A673 (cell line): Measurements from ENCODE around the gene NPAS2. TPM values are rescaled to one million over a fixed set of nuclear protein-coding genes. Genes with fewer than 3 reads are reported as not detected.

Experiments used
- BruUV-seq: library from RNA; stranded (reverse); fragments of 400-500 nt; replicated peaks from 2 replicates; lab custom pipeline; 2021; lab: Mats Ljungman, UMichigan
- CTCF ChIA-PET: fragments of 300-600 bp; sonication (Branson Sonifier 250); formaldehyde crosslinking; loops from one replicate; lab custom pipeline; 2022; ENCODE audit warnings: antibody characterized with exemption; lab: Charles Lee
- POLR2A ChIA-PET: fragments of 300-600 bp; sonication (Branson Sonifier 250); formaldehyde crosslinking; loops from one replicate; lab custom pipeline; 2022; ENCODE audit warnings: antibody characterized with exemption; ENCODE audit not compliant: low non-redundant PET; lab: Charles Lee
- DNase-seq: peaks from one replicate; pipeline ENCODE4 v3.0.0-alpha.2; 2015; ENCODE audit warnings: low spot score
- H3K27ac ChIP-seq: fragments of 200-600 bp; sonication (generic); 2 replicates; pipeline ENCODE4 v1.5.1; 2016; ENCODE audit warnings: mixed run types, low read depth, mild to moderate bottlenecking, mixed read lengths, antibody characterized with exemption, low read length; ENCODE audit not compliant: poor library complexity, severe bottlenecking
- H3K27me3 ChIP-seq: fragments of 200-600 bp; sonication (generic); replicated peaks from 2 replicates; pipeline ENCODE4 v1.6.1; 2017; ENCODE audit warnings: mixed run types, low read depth, mild to moderate bottlenecking, mixed read lengths, antibody characterized with exemption, low read length; ENCODE audit not compliant: insufficient read depth, poor library complexity
- H3K36me3 ChIP-seq: fragments of 200-600 bp; sonication (generic); 2 replicates; pipeline ENCODE4 v1.6.1; 2016; ENCODE audit warnings: mixed run types, mild to moderate bottlenecking, mixed read lengths, antibody characterized with exemption, low read length; ENCODE audit not compliant: insufficient read depth, poor library complexity, severe bottlenecking
- H3K4me1 ChIP-seq: fragments of 200-600 bp; sonication (generic); 2 replicates; pipeline ENCODE4 v1.6.1; 2017; ENCODE audit warnings: mixed run types, mild to moderate bottlenecking, mixed read lengths, antibody characterized with exemption, low read length; ENCODE audit not compliant: insufficient read depth, poor library complexity, severe bottlenecking
- H3K4me3 ChIP-seq: fragments of 200-600 bp; sonication (generic); 2 replicates; pipeline ENCODE4 v1.5.1; 2016; ENCODE audit warnings: low read depth, mixed run types, mild to moderate bottlenecking, mixed read lengths, low read length; ENCODE audit not compliant: poor library complexity, severe bottlenecking
- H3K9me3 ChIP-seq: fragments of 200-600 bp; sonication (generic); 2 replicates; pipeline ENCODE4 v1.6.1; 2016; ENCODE audit warnings: mixed run types, low read depth, mild to moderate bottlenecking, mixed read lengths, antibody characterized with exemption, low read length; ENCODE audit not compliant: poor library complexity, severe bottlenecking
- EZH2 ChIP-seq: fragments of 200-600 bp; sonication (generic); IDR thresholded peaks from 2 replicates; pipeline ENCODE4 v1.6.1; 2017; ENCODE audit warnings: borderline replicate concordance, low read depth, mild to moderate bottlenecking, mixed read lengths, antibody characterized with exemption, low read length; ENCODE audit not compliant: poor library complexity, severe bottlenecking
- intact Hi-C: fragments of 100-400 bp; cut with micrococcal nuclease; formaldehyde crosslinking; loops from one replicate; pipeline ENCODE4 v1.10.0; 2022; ENCODE audit not compliant: unreplicated experiment
- total RNA-seq: library from RNA; stranded (reverse); gene quantifications from 2 replicates; pipeline ENCODE4 v1.2.3, GENCODE V29; 2021
- TF ChIP-seq, protein P1 (sequence below): fragments of 300-800, 200-600 bp; sonication (generic); conservative IDR thresholded peaks from 2 replicates; pipeline ENCODE4 v1.5.1; 2017; ENCODE audit warnings: low read depth, mild to moderate bottlenecking, antibody characterized with exemption, low read length, moderate library complexity, mixed read lengths

Gene NPAS2
- total RNA-seq, 1 experiment from 2014 or later, result 9.4 TPM

DNA sequence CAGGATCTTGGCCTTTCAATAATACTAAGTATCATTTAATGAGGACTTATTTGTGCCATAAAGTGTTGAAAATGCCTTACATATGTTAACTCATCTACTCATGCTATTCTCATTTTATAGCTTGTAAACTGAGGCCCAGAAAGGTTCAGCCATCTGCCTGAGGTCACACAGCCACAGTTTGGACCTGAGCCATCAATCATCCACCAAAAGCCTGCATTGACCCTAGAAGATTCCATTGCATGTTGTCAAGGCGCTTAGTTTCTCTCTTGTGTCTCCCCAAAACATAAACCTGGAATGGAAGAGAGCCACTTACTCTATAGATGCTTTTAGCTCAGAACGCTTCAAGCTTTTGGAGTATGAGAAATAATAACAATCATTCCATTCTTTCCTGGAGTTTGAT lies 26.8 kb downstream of the NPAS2 start:
- POLR2A ChIA-PET, result no interaction called here
- Histone ChIP-seq H3K36me3 (no peaks in the 10 kb centered on the region), H3K4me3 (no peak overlapping the region), H3K27ac (no peak overlapping the region), H3K9me3 (no peaks in the 10 kb centered on the region), H3K4me1 (no peaks in the 10 kb centered on the region), H3K27me3 (no peaks in the 10 kb centered on the region)
- BruUV-seq, result no TSS peak
- intact Hi-C loops, result no loop called here
- CTCF ChIA-PET, result no interaction called here
- TF ChIP-seq EZH2, result no peak
- TF ChIP-seq, protein P1, sequence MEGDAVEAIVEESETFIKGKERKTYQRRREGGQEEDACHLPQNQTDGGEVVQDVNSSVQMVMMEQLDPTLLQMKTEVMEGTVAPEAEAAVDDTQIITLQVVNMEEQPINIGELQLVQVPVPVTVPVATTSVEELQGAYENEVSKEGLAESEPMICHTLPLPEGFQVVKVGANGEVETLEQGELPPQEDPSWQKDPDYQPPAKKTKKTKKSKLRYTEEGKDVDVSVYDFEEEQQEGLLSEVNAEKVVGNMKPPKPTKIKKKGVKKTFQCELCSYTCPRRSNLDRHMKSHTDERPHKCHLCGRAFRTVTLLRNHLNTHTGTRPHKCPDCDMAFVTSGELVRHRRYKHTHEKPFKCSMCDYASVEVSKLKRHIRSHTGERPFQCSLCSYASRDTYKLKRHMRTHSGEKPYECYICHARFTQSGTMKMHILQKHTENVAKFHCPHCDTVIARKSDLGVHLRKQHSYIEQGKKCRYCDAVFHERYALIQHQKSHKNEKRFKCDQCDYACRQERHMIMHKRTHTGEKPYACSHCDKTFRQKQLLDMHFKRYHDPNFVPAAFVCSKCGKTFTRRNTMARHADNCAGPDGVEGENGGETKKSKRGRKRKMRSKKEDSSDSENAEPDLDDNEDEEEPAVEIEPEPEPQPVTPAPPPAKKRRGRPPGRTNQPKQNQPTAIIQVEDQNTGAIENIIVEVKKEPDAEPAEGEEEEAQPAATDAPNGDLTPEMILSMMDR, result no peak
- no peak for DNase-seq

DNA sequence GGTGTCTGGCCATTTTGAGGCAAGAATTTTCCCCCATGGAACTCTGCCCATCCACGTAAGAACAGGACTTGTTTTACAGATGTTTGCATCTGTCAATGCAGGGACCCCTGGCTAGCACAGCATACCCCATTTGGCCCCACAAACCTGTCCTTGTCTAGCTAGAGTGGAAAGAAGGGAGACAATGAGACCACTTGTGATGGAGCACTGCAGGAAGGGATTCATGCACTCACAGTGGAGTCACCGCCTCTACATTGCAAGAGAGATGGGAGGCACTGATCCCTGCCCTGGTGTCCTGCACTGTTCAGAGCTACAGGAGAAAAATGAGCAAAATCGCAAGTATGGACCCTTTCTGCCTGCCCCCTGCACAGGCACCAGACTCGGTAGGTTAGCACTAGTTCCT lies 32.5 kb downstream of the NPAS2 start:
- no peak for DNase-seq
- Histone ChIP-seq H3K27ac (no peak overlapping the region), H3K9me3 (no peaks in the 10 kb centered on the region), H3K36me3 (no peaks in the 10 kb centered on the region), H3K4me3 (no peak overlapping the region), H3K4me1 (no peaks in the 10 kb centered on the region), H3K27me3 (no peaks in the 10 kb centered on the region)
- BruUV-seq, result no TSS peak
- intact Hi-C loops, result no loop called here
- ChIA-PET CTCF (no interaction called here), POLR2A (no interaction called here)
- TF ChIP-seq, protein P1, result no peak
- TF ChIP-seq EZH2, result no peak

DNA sequence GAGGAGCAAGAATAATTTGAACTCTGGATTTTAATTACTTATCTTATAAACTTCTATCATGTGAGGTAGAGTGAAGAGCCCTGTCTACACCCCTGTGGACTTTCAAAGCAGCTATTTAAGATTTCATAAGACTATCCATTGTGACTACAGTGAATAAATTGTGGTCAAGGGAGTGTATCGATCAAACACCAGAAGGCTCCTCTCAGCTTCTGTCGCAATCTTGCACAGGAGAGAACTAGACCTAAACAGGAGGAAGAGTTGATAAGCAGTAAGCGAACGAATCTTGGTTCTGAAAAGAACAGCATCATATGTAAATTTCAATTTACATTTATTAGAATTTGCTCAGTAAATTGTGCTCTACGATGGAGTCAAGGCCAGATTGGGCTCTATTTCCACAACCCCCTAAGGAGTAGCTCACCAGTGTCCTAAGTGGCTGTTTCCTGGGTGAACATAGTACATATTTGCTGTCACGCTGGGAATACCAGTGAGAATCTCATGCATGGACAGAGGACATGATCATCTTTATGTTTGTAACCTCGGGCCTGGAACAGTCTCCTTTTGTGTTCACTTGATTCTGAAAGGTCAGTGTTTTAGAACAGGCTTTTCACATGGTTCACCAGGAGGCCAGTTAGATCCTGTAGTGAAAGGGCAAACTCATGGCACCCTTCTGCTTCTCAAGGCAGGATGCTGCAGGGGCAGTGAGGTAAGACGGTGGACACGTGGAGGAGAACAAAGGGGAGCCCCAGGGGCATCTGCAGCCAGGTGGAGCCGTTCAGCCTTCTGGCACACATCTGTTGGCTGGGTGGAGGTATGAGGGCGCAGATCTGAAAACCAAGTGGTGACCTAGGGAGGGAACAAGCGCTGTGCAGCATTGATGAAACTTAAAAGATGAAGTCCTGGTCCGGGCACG lies 33.3 kb downstream of the NPAS2 start:
- Histone ChIP-seq H3K36me3 (no peaks in the 10 kb centered on the region), H3K27ac (no peak overlapping the region), H3K4me3 (no peak overlapping the region), H3K27me3 (no peaks in the 10 kb centered on the region), H3K4me1 (no peaks in the 10 kb centered on the region), H3K9me3 (no peaks in the 10 kb centered on the region)
- DNase-seq, result no peak
- no TSS peak for BruUV-seq
- CTCF ChIA-PET, result no interaction called here
- POLR2A ChIA-PET, result no interaction called here
- TF ChIP-seq EZH2, result no peak
- TF ChIP-seq, protein P1, result no peak
- intact Hi-C loops, result no loop called here
